ENCODE measurements around the gene CCL16.

- TF ChIP-seq POLR2AphosphoS5 (IDR thresholded peaks at IDR 0.05), result no peak
- TF ChIP-seq CTCF (IDR thresholded peaks at IDR 0.05), result no peak
- no peak for TF ChIP-seq EP300 (IDR thresholded peaks at IDR 0.05)
Measured at GRCh38 chr17:35965272-35965671, 16.0 kb downstream of the CCL16 start.

All from stomach (tissue), 4 donors.